Naive thymus-derived CD4-positive, alpha-beta T cell (primary cell): ENCODE measurements around the gene BTNL2. TPM values are rescaled to one million over a fixed set of nuclear protein-coding genes. Genes with fewer than 3 reads are reported as not detected.

Source experiments
- ATAC-seq: fragments of 150-1000 bp; cut with Tn5 transposase; 2 replicates; pipeline ENCODE4 v1.10.0; 2021; ENCODE audit warnings: mild to moderate bottlenecking, moderate library complexity
- CTCF ChIA-PET: fragments of 350-600 bp; sonication (Branson Sonifier 250); formaldehyde crosslinking; loops from one replicate; lab custom pipeline; 2021; ENCODE audit warnings: antibody characterized with exemption; lab: Charles Lee
- POLR2A ChIA-PET: fragments of 350-600 bp; sonication (Branson Sonifier 250); formaldehyde crosslinking; loops from one replicate; lab custom pipeline; 2021; ENCODE audit warnings: antibody characterized with exemption, inconsistent platforms; lab: Charles Lee
- DNase-seq, 9 donors: peaks; one replicate each; pipeline versions ENCODE4 v3.0.0 to v3.0.0-alpha.2; 2020 to 2022; ENCODE audit warnings: mixed read lengths in 1 of 9
- H3K27ac ChIP-seq: one replicate; pipeline ENCODE4 v1.7.0; 2013; ENCODE audit warnings: mild to moderate bottlenecking, low read depth, low read length, moderate library complexity
- H3K27me3 ChIP-seq, 2 donors: one replicate each; pipeline ENCODE4 v1.7.0; 2013; ENCODE audit warnings: low read length in 2 of 2, mild to moderate bottlenecking in 2 of 2, moderate library complexity in 2 of 2; ENCODE audit not compliant: control insufficient read depth in 2 of 2, insufficient read depth in 2 of 2
- H3K36me3 ChIP-seq, 3 experiments: 1 replicate in 2 of 3; 2 replicates in 1 of 3; pipeline ENCODE4 v1.7.0; 2013; ENCODE audit warnings: low read length in 3 of 3, mild to moderate bottlenecking in 3 of 3, moderate library complexity in 1 of 3; ENCODE audit not compliant: insufficient read depth in 3 of 3, control insufficient read depth in 2 of 3
- H3K4me1 ChIP-seq, 2 donors: one replicate each; pipeline ENCODE4 v1.7.0; 2013; ENCODE audit warnings: low read length in 2 of 2, mild to moderate bottlenecking in 2 of 2, moderate library complexity in 1 of 2; ENCODE audit not compliant: control insufficient read depth in 2 of 2, insufficient read depth in 2 of 2
- H3K4me3 ChIP-seq: 2 replicates; pipeline ENCODE4 v1.7.0; 2013; ENCODE audit warnings: mild to moderate bottlenecking, low read length
- H3K9me3 ChIP-seq, 3 experiments: 1 replicate in 2 of 3; 2 replicates in 1 of 3; pipeline ENCODE4 v1.7.0; 2013; ENCODE audit warnings: low read length in 3 of 3; ENCODE audit not compliant: control insufficient read depth in 2 of 3
- H3K27ac Mint-ChIP-seq, 9 donors: one replicate each; pipeline ENCODE4 v1.8.0; 2020 to 2022; ENCODE audit warnings: mixed read lengths in 9 of 9, mild to moderate bottlenecking in 8 of 9, moderate library complexity in 5 of 9, inconsistent platforms in 2 of 9
- H3K27me3 Mint-ChIP-seq, 5 donors: one replicate each; pipeline ENCODE4 v1.8.0; 2021 to 2022; ENCODE audit warnings: mixed read lengths in 5 of 5, mild to moderate bottlenecking in 1 of 5
- H3K36me3 Mint-ChIP-seq, 5 donors: one replicate each; pipeline ENCODE4 v1.8.0; 2020 to 2022; ENCODE audit warnings: mixed read lengths in 5 of 5, mild to moderate bottlenecking in 3 of 5, inconsistent platforms in 1 of 5
- H3K4me1 Mint-ChIP-seq, 7 donors: one replicate each; pipeline ENCODE4 v1.8.0; 2020 to 2022; ENCODE audit warnings: mixed read lengths in 7 of 7, mild to moderate bottlenecking in 3 of 7, inconsistent platforms in 1 of 7
- H3K4me3 Mint-ChIP-seq, 10 donors: one replicate each; pipeline ENCODE4 v1.8.0; 2020 to 2022; ENCODE audit warnings: mild to moderate bottlenecking in 10 of 10, mixed read lengths in 10 of 10, moderate library complexity in 6 of 10, inconsistent platforms in 2 of 10
- H3K9me3 Mint-ChIP-seq, 11 donors: one replicate each; pipeline ENCODE4 v1.8.0; 2020 to 2022; ENCODE audit warnings: mixed read lengths in 11 of 11, mild to moderate bottlenecking in 4 of 11, inconsistent platforms in 1 of 11, moderate library complexity in 1 of 11
- intact Hi-C, 2 donors: fragments of 100-400 bp; cut with micrococcal nuclease; formaldehyde crosslinking; loops; one replicate each; pipeline ENCODE4 v1.15.1; 2023
- polyA plus RNA-seq, 2 donors: library from polyadenylated mRNA; unstranded; fragments of 300-500 nt; fragmentation: Illumina TruSeq; gene quantifications; one replicate each; pipeline ENCODE4 v1.2.3, GENCODE V29; 2021
- total RNA-seq, 6 experiments: library from RNA in 5 of 6; stranded (reverse) in 5 of 6; gene quantifications; 1 replicate in 5 of 6; 2 replicates in 1 of 6; pipeline ENCODE4 v1.2.3 and lab custom pipeline; 2021 to 2026

Gene BTNL2
- total and polyA plus RNA-seq, 7 experiments from 2014 or later = not detected

DNA sequence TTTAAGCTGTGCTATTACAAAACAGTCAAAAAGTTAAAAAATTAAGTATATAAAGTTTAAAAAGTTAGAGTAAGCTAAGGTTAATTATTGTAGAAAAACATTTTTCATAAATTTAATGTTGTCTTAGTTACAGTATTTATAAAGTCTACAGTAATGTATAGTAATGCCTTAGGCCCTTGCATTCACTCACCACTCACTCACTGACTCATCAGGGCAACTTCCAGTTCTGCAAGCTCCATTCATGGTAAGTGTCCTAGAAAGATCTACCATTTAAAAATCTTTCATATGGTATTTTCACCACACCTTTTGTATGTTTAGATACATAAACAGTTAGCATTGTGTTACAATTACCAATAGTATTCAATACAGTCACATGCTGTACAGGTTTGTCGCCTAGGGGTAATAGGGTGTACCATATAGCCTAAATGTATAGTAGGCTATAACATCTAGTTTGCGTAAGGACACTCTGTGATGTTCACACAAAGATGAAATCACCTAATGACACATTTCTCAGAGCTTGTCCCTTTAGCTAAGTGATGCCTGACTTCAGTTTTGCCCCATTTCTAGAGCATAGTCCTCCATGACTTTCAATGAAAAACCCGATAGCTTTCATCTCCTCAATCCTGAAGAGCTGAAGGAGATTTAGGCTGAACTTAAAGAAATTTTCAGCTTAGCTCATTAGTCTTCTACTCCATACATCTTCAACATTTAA, 17.8 kb upstream of the BTNL2 start:
- no peak for DNase-seq
- no peak for ATAC-seq
- CTCF ChIA-PET = interaction anchor here (0.6 to 2.4 kb wide), 4 partner anchors 11 to 278 kb away, joined by 3 to 10 read pairs (median 4); no protein-coding TSS in a partner anchor

DNA sequence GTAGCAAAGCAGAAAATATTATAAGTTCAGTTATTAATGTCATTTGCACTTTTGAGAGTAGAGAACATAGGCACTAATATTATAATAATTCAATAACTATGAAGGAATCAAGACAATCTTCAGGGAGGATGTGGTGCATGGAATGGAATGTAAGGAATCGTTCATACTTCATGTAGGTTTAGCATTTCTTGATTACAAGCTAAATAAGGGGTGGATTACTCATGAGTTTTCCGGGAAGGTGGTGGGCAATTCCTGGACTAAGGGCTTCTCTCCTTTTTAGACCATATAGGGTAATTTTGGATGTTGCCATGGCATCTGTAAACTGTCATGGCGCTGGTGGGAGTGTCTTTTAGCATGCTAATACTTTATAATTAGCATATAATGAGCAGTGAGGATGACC, 9.1 kb upstream of the BTNL2 start:
- H3K9me3 Mint-ChIP-seq = peaks cover 0 to 2% (median 0%) of the 10 kb centered on the region in 11 donors
- CTCF ChIA-PET = interaction anchor here (0.6 to 5.5 kb wide), 6 partner anchors 43 to 462 kb away, joined by 3 to 54 read pairs (median 4); no protein-coding TSS in a partner anchor
- intact Hi-C loops = no loop called here

More for the DNA sequence above, 17.8 kb upstream of the BTNL2 start:
- no peak overlapping the region for H3K27ac Mint-ChIP-seq
- no peaks in the 10 kb centered on the region for H3K36me3 ChIP-seq
- no peak overlapping the region for H3K4me3 ChIP-seq
- H3K27me3 ChIP-seq = peaks cover 3 to 4% of the 10 kb centered on the region in 2 donors
- H3K9me3 Mint-ChIP-seq = no peaks in the 10 kb centered on the region
- H3K4me1 ChIP-seq = no peaks in the 10 kb centered on the region
- H3K4me1 Mint-ChIP-seq = no peaks in the 10 kb centered on the region
- POLR2A ChIA-PET = no interaction called here
- peaks cover 0 to 58% (median 18%) of the 10 kb centered on the region in 5 donors for H3K27me3 Mint-ChIP-seq
- no peaks in the 10 kb centered on the region for H3K9me3 ChIP-seq
- intact Hi-C loops = no loop called here
- H3K27ac ChIP-seq = no peak overlapping the region
- H3K36me3 Mint-ChIP-seq = no peaks in the 10 kb centered on the region
- H3K4me3 Mint-ChIP-seq = no peak overlapping the region

DNA sequence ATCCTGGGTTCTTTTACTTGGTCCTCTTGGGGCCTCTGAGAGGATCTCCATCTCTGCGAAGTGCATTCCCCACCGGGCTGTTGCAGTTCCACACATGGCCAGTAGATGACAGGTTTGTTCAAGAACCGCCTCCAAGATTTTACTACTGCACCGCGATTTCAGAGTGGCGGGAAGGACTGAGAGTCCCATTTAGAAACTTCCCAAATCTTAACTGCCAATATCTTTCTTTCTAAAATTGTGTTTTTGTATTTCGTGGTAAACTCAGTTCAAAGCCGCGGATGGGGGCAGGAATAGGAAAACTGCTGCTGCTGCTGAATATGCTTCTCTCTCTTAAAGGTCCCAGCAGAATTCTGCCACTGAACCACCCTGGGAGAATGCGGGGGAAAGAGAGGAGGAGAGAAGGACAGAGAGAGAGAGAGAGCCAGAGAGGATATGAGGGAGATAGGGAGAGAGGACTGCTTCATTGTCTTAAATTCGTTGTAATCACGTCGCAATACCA, 8.6 kb upstream of the BTNL2 start:
- H3K36me3 ChIP-seq = no peaks in the 10 kb centered on the region
- no peak overlapping the region for H3K27ac Mint-ChIP-seq
- peaks cover 0 to 2% (median 0%) of the 10 kb centered on the region in 11 donors for H3K9me3 Mint-ChIP-seq
- H3K27me3 Mint-ChIP-seq = peaks cover 37 to 71% (median 50%) of the 10 kb centered on the region in 5 donors
- no peaks in the 10 kb centered on the region for H3K9me3 ChIP-seq
- no peaks in the 10 kb centered on the region for H3K36me3 Mint-ChIP-seq
- DNase-seq (peak; percentile 43 to 73 (median 61)), ATAC-seq (peak; percentile 84)
- H3K27ac ChIP-seq = no peak overlapping the region
- ChIA-PET CTCF (interaction anchor here (0.6 to 5.5 kb wide), 8 partner anchors 60 to 462 kb away, joined by 3 to 54 read pairs (median 4); no protein-coding TSS in a partner anchor), POLR2A (interaction anchor here (0.8 to 0.9 kb wide), 2 partner anchors 378 to 425 kb away, joined by 3 read pairs; no protein-coding TSS in a partner anchor)
- no peaks in the 10 kb centered on the region for H3K4me1 ChIP-seq
- intact Hi-C loops = loop anchor here (1.0 to 2.0 kb wide), 4 partner anchors 207 to 382 kb away; no protein-coding TSS in a partner anchor
- H3K4me1 Mint-ChIP-seq = peaks cover 3 to 14% (median 5%) of the 10 kb centered on the region in 7 donors
- H3K4me3 ChIP-seq = no peak overlapping the region
- peaks cover 3% of the 10 kb centered on the region in 2 donors for H3K27me3 ChIP-seq
- peak overlapping the region in 3 of 10 donors; percentile 14 to 39 (median 29) for H3K4me3 Mint-ChIP-seq

More for the DNA sequence above, 9.1 kb upstream of the BTNL2 start:
- Mint-ChIP-seq H3K4me1 (peaks cover 3 to 14% (median 5%) of the 10 kb centered on the region in 7 donors), H3K36me3 (no peaks in the 10 kb centered on the region), H3K4me3 (no peak overlapping the region), H3K27ac (no peak overlapping the region), H3K27me3 (peaks cover 37 to 73% (median 50%) of the 10 kb centered on the region in 5 donors)
- no peaks in the 10 kb centered on the region for H3K4me1 ChIP-seq
- no peaks in the 10 kb centered on the region for H3K36me3 ChIP-seq
- ATAC-seq (no peak), DNase-seq (no peak)
- H3K27me3 ChIP-seq = peaks cover 3% of the 10 kb centered on the region in 2 donors
- H3K9me3 ChIP-seq = no peaks in the 10 kb centered on the region
- H3K4me3 ChIP-seq = no peak overlapping the region
- no peak overlapping the region for H3K27ac ChIP-seq
- POLR2A ChIA-PET = no interaction called here

DNA sequence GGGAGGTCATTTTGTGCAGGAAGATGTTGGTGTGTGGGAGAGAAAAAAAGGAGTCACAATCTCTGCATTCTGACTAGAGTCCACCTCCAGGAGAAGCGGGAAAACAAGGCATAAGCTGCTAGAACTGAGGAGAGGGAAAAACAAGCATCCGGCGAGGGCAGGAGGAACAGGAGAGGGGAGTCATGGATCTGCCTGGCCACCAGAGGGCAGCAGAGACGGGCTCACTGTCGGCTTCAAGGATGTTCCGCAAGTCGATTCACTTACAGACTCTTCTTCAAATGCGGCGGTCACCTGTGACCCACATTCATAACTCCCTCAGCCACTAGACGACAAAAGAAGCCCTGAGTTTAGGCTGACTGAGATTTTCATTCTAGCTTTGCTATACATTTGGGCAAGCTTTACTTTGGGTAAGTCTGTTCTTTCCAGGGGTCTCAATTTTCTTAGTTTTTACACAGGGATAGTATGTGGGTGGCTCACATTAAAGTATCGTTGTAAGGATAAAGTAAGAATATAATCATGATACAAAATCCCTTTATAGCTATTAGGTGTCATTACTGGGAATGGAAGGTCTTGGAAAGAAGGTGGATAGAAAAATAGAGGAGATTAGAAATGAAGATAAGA, 6.6 kb upstream of the BTNL2 start:
- no peak overlapping the region for H3K27ac Mint-ChIP-seq

DNA sequence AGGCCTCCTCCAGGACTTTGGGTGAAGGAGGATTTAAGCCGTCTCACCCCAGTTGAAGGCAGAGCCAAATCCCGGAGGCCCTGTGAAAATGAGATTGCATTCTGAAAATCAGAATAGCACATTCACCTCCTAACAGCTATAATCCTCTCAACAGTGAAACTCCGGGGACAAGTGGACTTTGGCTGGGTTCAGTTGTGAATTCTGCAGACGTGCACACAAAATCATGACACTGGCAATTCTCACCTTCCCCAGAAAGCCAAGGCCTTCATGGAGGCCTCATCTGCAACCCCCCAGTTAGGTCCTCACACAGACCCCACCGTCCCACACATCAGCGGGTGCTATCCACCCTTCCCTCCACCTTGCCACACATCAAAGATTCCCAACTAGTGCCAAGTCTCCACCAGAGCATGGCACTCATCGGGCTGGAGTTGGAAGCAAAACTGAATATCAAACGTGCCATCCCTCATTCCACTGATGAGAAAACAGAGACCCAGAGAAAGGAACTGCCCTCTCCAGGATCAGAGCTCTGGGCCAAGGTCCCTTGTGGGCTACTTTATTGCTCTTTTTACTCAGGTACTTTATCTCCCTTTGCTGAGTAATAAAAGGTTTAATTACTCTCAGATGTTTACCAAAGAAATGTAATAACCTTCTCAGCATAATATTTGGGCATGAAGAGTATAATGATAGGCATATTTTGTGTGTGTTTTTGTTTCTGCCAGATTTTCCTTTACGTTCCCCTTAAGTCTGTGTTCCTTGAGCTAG, 4.8 kb upstream of the BTNL2 start:
- H3K27ac Mint-ChIP-seq = no peak overlapping the region
- H3K9me3 Mint-ChIP-seq = peaks cover 0 to 2% (median 0%) of the 10 kb centered on the region in 11 donors
- ATAC-seq (no peak), DNase-seq (no peak)
- Histone ChIP-seq H3K4me3 (no peak overlapping the region), H3K27me3 (peaks cover 0 to 1% of the 10 kb centered on the region in 2 donors), H3K36me3 (no peaks in the 10 kb centered on the region), H3K27ac (no peak overlapping the region), H3K4me1 (no peaks in the 10 kb centered on the region), H3K9me3 (no peaks in the 10 kb centered on the region)
- no peak overlapping the region for H3K4me3 Mint-ChIP-seq
- peaks cover 27 to 70% (median 49%) of the 10 kb centered on the region in 5 donors for H3K27me3 Mint-ChIP-seq
- H3K36me3 Mint-ChIP-seq = no peaks in the 10 kb centered on the region
- intact Hi-C loops = loop anchor here in 1 of 2 donors (2.0 to 5.0 kb wide), 2 partner anchors 167 to 456 kb away; no protein-coding TSS in a partner anchor
- peaks cover 3 to 19% (median 8%) of the 10 kb centered on the region in 7 donors for H3K4me1 Mint-ChIP-seq
- ChIA-PET POLR2A (no interaction called here), CTCF (interaction anchor here (0.8 to 3.8 kb wide), 6 partner anchors 11 to 457 kb away, joined by 3 to 39 read pairs (median 14); no protein-coding TSS in a partner anchor)

More for the DNA sequence above, 6.6 kb upstream of the BTNL2 start:
- Mint-ChIP-seq H3K9me3 (peaks cover 0 to 2% (median 0%) of the 10 kb centered on the region in 11 donors), H3K4me1 (peaks cover 3 to 14% (median 8%) of the 10 kb centered on the region in 7 donors), H3K27me3 (peaks cover 30 to 62% (median 45%) of the 10 kb centered on the region in 5 donors), H3K36me3 (no peaks in the 10 kb centered on the region), H3K4me3 (no peak overlapping the region)
- Histone ChIP-seq H3K27ac (no peak overlapping the region), H3K4me1 (no peaks in the 10 kb centered on the region), H3K9me3 (no peaks in the 10 kb centered on the region), H3K4me3 (no peak overlapping the region), H3K27me3 (peaks cover 0 to 3% of the 10 kb centered on the region in 2 donors), H3K36me3 (no peaks in the 10 kb centered on the region)
- POLR2A ChIA-PET = interaction anchor here (0.6 to 1.2 kb wide), 3 partner anchors 59 to 438 kb away, joined by 3 read pairs; no protein-coding TSS in a partner anchor
- DNase-seq (peak; percentile 54 to 85 (median 79)), ATAC-seq (peak; percentile 96)
- intact Hi-C loops = loop anchor here (1.0 to 5.0 kb wide), 9 partner anchors 168 to 455 kb away; no protein-coding TSS in a partner anchor
- CTCF ChIA-PET = interaction anchor here (0.6 to 5.5 kb wide), 27 partner anchors 8 to 455 kb away, joined by 3 to 54 read pairs (median 4); partner anchors contain the start of gene TAP2
